ENCODE results near the gene HYAL2. TPM values are rescaled to one million over a fixed set of nuclear protein-coding genes. Genes with fewer than 3 reads are reported as not detected.
"Not testable (repeated sequence)": the region's sequence is repeated elsewhere in the genome, so short reads cannot be mapped to it uniquely, and the experiment has no call there.

The HYAL2 gene
- total RNA-seq, 1 donor from 2014 or later, result 9.1 TPM

DNA sequence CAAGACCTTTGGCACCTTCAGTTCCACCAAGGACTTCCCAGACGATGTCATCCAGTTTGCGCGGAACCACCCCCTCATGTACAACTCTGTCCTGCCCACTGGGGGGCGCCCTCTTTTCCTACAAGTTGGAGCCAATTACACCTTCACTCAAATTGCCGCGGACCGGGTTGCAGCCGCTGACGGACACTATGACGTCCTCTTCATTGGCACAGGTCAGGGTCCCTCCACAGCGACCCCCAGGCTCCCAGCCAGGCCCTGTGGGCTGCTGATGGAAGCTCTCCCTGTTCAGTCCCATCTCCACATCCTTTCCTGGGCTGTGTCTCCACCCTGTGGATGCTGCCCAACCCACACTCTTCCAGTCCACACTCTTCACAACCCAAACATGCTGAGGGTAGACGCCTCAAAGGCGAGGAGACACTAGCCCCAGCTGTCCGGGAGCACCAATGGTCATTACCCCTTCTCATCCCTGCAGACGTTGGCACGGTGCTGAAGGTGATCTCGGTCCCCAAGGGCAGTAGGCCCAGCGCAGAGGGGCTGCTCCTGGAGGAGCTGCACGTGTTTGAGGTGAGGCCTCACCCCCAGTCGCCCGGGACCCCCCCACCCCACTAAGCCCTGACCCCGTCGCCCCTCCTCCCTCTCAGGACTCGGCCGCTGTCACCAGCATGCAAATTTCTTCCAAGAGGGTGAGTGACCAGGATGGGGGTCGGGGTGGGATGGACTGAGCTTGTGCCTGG is 48.0 kb downstream of the HYAL2 start:
- intact Hi-C loops (cut with micrococcal nuclease), result loop anchor here (1.0 kb wide), 1 partner anchor 50 kb away; no protein-coding TSS in a partner anchor

DNA sequence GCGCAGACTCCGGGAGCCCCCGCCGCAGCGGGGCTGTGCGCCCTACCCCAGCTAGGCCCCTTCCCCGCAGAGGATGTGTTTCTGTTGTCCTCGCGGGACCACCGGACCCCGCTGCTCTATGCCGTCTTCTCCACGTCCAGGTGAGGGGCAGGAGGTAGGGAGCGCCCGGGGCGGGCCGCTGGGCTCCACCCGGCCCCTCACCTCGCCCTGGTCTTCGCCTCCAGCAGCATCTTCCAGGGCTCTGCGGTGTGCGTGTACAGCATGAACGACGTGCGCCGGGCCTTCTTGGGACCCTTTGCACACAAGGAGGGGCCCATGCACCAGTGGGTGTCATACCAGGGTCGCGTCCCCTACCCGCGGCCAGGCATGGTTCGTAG is 48.9 kb downstream of the HYAL2 start:
- intact Hi-C loops (cut with micrococcal nuclease), result loop anchor here (1.0 kb wide), 6 partner anchors 13 to 152 kb away; no protein-coding TSS in a partner anchor

DNA sequence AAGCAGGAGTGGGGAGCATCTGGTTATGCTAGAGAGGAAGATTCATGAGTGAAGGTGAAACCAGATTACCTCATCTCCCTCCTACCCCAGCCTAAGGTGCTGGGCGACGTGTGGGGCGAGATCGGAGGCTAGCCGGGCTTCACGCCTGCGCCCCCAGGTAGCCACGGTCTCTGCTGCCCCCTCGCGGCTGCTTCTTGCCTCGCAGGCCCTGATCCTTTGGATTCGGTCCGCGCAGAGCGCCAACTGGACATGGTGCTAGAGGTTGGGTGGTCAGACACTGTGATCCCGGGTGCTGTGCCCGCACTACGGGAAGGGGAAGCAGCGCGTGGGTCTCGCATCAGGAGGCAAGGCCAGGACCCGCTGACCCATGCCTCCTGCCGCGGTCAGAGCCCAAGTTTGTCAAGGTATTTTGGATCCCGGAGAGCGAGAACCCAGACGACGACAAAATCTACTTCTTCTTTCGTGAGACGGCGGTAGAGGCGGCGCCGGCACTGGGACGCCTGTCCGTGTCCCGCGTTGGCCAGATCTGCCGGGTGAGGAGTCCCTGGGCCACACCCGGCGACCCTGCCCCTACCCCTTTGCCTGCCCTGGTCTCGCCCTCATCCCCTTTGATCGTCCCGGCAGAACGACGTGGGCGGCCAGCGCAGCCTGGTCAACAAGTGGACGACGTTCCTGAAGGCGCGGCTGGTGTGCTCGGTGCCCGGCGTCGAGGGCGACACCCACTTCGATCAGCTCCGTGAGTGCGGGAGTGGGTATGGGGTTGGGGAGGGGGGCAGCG is 49.4 kb downstream of the HYAL2 start:
- intact Hi-C loops (cut with micrococcal nuclease), result loop anchor here (1.0 kb wide), 5 partner anchors 13 to 152 kb away; no protein-coding TSS in a partner anchor

DNA sequence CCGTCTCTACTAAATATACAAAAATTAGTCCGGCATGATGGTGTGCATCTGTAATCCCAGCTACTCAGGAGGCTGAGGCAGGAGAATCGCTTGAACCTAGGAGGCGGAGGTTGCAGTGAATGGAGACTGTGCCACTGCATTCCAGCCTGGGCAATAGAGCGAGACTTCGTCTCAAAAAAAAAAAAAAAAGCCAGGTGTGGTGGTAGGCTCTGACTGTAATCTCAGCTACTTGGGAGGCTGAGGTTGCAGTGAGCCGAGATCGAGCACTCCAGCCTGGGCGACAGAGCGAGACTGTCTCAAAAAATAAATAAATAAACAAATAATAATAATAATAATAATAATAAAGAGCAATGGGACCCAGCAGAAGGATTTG is 50.0 kb downstream of the HYAL2 start:
- intact Hi-C loops (cut with micrococcal nuclease), result not testable (repeated sequence)

DNA sequence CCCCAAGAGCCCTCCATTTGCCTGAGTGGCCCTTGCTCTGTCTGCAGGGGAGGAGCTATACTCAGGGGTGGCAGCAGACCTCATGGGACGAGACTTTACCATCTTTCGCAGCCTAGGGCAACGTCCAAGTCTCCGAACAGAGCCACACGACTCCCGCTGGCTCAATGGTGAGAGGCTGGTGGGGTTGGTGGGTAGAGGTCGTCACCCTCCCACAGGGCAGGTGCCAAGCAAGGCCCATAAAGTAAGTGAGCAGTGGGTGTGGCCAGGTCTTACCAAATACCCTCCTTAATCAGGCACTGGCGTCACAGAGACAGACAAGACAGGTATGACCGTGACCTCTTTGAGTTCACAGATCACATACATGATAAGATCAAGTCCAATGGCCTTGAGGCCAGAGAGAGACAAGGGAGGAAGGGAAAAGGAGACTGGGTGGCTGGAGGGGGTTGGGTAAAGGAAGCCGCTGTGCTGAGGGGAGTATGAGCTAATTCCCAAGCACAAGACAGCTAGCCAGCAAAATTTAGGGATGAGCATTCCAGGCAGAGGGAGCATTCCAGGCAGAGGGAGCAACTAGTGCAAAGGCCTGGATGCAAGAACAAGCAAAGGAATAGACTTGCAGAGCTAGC is 51.1 kb downstream of the HYAL2 start:
- intact Hi-C loops (cut with micrococcal nuclease), result no loop called here

DNA sequence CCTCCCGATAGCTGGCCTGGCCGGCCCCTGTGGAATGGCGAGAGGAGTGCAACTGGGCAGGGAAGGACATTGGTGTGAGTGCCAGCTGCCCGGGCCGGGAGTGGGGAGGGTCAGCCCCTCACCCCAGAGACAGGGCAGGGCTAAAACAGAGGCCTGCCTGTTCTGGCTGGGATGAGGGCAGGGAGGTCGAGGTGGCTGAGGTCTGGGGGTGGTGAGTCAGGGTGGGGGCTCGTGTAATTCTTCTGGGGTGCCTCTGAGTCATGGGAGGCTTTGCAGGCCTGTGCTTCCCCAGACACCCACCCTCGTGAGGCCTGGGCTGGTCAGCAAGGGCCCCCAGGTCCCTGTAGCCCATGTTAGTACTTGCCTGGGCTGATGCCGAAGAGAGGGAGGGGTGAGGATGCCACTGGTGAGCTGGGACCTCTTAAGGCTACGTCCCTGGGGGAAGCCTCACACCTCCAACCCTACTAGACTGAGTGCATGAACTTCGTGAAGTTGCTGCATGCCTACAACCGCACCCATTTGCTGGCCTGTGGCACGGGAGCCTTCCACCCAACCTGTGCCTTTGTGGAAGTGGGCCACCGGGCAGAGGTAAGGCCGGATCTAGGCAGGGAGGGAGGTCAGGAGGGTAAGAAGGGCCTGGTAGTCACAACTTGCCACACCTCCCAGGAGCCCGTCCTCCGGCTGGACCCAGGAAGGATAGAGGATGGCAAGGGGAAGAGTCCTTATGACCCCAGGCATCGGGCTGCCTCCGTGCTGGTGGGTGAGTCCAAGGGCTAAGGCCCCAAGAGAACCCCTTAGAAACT is 51.9 kb downstream of the HYAL2 start:
- intact Hi-C loops (cut with micrococcal nuclease), result no loop called here

DNA sequence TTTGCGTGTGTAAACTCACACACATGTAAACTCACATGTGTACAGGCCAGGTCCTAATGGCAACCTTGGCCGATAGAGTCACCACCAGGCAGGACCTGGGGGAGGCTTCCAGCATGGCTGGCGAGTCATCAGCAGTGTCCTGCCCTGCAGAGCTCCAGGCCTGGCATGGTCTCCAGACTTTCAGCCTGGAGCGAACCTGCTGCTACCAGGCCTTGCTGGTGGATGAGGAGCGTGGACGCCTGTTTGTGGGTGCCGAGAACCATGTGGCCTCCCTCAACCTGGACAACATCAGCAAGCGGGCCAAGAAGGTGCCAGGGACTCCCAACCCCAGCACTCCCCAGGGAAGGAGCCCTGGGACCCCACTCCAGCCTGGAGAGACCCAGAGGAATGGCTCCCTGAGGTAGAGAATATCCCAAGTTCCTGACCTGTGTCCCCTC is 52.5 kb downstream of the HYAL2 start:
- intact Hi-C loops (cut with micrococcal nuclease), result no loop called here

DNA sequence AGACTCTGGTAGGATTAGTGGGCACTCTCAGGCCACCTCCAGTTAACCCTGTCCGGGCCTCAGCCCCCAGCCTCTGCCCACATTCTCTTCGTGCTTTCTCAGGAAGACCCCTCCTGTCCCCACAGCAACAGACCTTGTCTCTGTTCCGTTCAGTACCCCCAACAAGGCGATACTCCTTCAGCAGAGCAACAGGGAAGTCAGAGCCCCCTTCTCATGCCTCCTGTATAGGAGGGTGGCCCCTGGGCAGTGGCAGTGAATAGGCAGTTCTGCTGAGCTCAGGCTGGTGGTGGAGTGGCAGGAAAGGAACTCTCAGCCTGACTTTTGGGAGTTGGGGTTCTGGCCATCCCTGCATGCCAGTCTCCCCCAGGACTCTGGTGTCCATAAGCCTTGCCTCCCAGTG is 53.1 kb downstream of the HYAL2 start:
- intact Hi-C loops (cut with micrococcal nuclease), result no loop called here

DNA sequence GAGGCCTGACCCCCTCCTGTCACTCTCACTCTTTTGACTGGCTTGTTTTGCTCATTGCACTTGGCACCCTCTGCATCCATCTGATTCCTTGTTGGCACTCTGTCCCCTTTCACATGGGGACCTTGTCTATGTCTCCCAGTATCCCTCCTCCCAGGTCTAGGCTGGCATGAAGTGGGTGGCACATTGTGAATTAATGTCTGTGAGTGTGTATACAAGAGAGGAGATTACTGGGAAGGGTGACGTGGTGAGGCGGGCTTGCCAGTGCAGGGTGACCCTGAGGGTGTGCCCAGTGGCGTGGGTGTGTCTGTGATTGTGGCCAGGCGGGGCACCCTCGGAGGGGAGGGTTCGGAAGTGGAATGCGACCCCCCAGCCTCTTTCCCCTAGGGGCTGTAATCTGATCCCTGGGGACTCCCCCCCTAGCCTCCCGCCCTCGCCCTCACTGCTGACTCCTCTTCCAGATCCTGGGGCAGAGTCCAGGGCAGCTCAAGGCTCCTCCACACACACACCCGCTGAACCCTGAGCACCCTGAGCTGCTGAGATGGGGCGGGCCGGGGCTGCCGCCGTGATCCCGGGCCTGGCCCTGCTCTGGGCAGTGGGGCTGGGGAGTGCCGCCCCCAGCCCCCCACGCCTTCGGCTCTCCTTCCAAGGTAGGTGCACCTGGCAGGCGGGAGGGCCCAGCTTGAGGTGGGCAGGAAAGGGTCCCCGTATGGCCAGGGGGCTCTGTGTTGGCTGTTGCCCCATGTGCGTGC is 53.7 kb downstream of the HYAL2 start, which contains the start of gene SEMA3B:
Gene SEMA3B (plus strand): TSS at position 445 of the 749 bp plus-strand sequence. CDS start 94 bp downstream, at position 539.
- intact Hi-C loops (cut with micrococcal nuclease), result no loop called here

DNA sequence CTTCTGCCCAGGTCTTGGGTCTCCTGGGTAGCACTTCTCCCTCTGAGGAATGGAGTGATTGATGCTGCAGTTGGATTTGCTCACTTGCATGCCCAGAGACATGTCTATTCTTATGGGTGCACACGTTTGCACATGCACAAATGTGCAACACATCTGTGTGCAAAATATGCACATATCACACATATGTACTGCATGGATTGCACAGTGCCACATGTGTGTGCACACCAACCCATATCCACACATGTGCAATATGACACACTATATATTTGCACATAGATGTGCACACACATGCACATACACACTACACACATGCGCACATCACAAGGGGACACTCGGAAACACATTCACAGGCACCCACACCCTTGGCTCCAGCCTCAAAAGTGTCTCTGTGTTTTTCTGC is 54.3 kb downstream of the HYAL2 start:
- intact Hi-C loops (cut with micrococcal nuclease), result no loop called here

Other genes starting within 250 kb of the HYAL2 start
- gene RBM5, start 233.8 kb downstream of the HYAL2 start, total RNA-seq, result 176 and 185 TPM in 2 replicates
- 0.05 and 0.11 TPM in 2 replicates for gene SEMA3F, start 167.4 kb downstream of the HYAL2 start, total RNA-seq
- gene GNAT1, start 131.1 kb downstream of the HYAL2 start, total RNA-seq, result not detected in 2 replicates
- not detected in 2 replicates for gene SLC38A3, start 117.5 kb downstream of the HYAL2 start, total RNA-seq
- 420 and 429 TPM in 2 replicates for gene GNAI2, start 86.5 kb downstream of the HYAL2 start, total RNA-seq
- 0.30 and 0.57 TPM in 2 replicates for gene SEMA3B, start 53.6 kb downstream of the HYAL2 start, total RNA-seq
- not detected in 2 replicates for gene LSMEM2, start 43.7 kb downstream of the HYAL2 start, total RNA-seq
- gene IFRD2, start 30.3 kb downstream of the HYAL2 start, total RNA-seq, result 99.8 and 103 TPM in 2 replicates
- 13.6 and 15.2 TPM in 2 replicates for gene HYAL3, start 23.3 kb downstream of the HYAL2 start, total RNA-seq
- 27.4 and 29.0 TPM in 2 replicates for gene NAA80, start 23.3 kb downstream of the HYAL2 start, total RNA-seq
- 0.07 TPM in 1 of 2 replicates, not detected in the other for gene HYAL1, start 19.2 kb downstream of the HYAL2 start, total RNA-seq
- gene TUSC2, start 5.5 kb upstream of the HYAL2 start, total RNA-seq, result 21.0 and 22.1 TPM in 2 replicates
- 125 and 127 TPM in 2 replicates for gene RASSF1, start 18.1 kb upstream of the HYAL2 start, total RNA-seq
- 3.6 and 4.6 TPM in 2 replicates for gene ZMYND10, start 23.0 kb upstream of the HYAL2 start, total RNA-seq
- gene NPRL2, start 28.0 kb upstream of the HYAL2 start, total RNA-seq, result 44.4 and 49.6 TPM in 2 replicates
- gene CYB561D2, start 28.1 kb upstream of the HYAL2 start, total RNA-seq, result 42.7 and 46.3 TPM in 2 replicates
- gene TMEM115, start 36.8 kb upstream of the HYAL2 start, total RNA-seq, result 17.8 and 18.4 TPM in 2 replicates
- 0.41 and 0.68 TPM in 2 replicates for gene CACNA2D2, start 180.9 kb upstream of the HYAL2 start, total RNA-seq
- 44.3 and 45.1 TPM in 2 replicates for gene C3orf18, start 245.0 kb upstream of the HYAL2 start, total RNA-seq
- 58.1 and 63.0 TPM in 2 replicates for gene HEMK1, start 246.8 kb upstream of the HYAL2 start, total RNA-seq